ENCODE data around the gene TLE6. TPM values are rescaled to one million over a fixed set of nuclear protein-coding genes. Genes with fewer than 3 reads are reported as not detected.

TLE6 gene
- total RNA-seq, 1 donor from 2014 or later: 4.2 TPM

- TF ChIP-seq CTCF (IDR thresholded peaks at IDR 0.05): no peak
- Histone ChIP-seq H3K4me3 (peak within 1 kb of the TSS; percentile 64), H3K36me3 (no peaks in the 10 kb centered on the region), H3K9me3 (no peaks in the 10 kb centered on the region), H3K27me3 (ENCODE audit: low read depth) (peaks cover 4% of the 10 kb centered on the region), H3K27ac (peak within 1 kb of the TSS; percentile 56), H3K4me1 (peaks cover 14% of the 10 kb centered on the region)
- peak in 1 of 2 donors; percentile 14 for ATAC-seq
- DNase-seq: no peak
- intact Hi-C loops (cut with DNase I): no loop called here
These were observed 51.9 kb downstream of the TLE6 start, which contains the start of gene TLE2 for GRCh38 chr19:3029065-3029923. TLE2 (minus strand) TSS chr19:3029280; CDS start chr19:3028904, 376 bp downstream.

- TF ChIP-seq CTCF (IDR thresholded peaks at IDR 0.05): no peak
- H3K4me3 ChIP-seq: no peak overlapping the region
- H3K27ac ChIP-seq: no peak overlapping the region
- peaks cover 24% of the 10 kb centered on the region for H3K4me1 ChIP-seq
- ATAC-seq (no peak), DNase-seq (no peak)
- H3K27me3 ChIP-seq (ENCODE audit: low read depth): peaks cover 4% of the 10 kb centered on the region
- no peaks in the 10 kb centered on the region for H3K36me3 ChIP-seq
- intact Hi-C loops (cut with DNase I): no loop called here
- H3K9me3 ChIP-seq: no peaks in the 10 kb centered on the region
These were observed 54.2 kb downstream of the TLE6 start for GRCh38 chr19:3031607-3031867.

GRCh38 chr19:3033595-3034405, 56.4 kb downstream of the TLE6 start:
- H3K36me3 ChIP-seq: no peaks in the 10 kb centered on the region
- no peak overlapping the region for H3K27ac ChIP-seq
- H3K4me3 ChIP-seq: no peak overlapping the region
- peaks cover 24% of the 10 kb centered on the region for H3K4me1 ChIP-seq
- DNase-seq (no peak), ATAC-seq (no peak)
- no peaks in the 10 kb centered on the region for H3K27me3 ChIP-seq (ENCODE audit: low read depth)
- H3K9me3 ChIP-seq: no peaks in the 10 kb centered on the region
- TF ChIP-seq CTCF (IDR thresholded peaks at IDR 0.05): no peak
- intact Hi-C loops (cut with DNase I): no loop called here

- Histone ChIP-seq H3K4me3 (no peak overlapping the region), H3K36me3 (no peaks in the 10 kb centered on the region), H3K27me3 (ENCODE audit: low read depth) (no peaks in the 10 kb centered on the region), H3K4me1 (peaks cover 24% of the 10 kb centered on the region), H3K27ac (peak overlapping the region; percentile 90), H3K9me3 (no peaks in the 10 kb centered on the region)
- TF ChIP-seq CTCF (IDR thresholded peaks at IDR 0.05): no peak
- intact Hi-C loops (cut with DNase I): no loop called here
- ATAC-seq (no peak), DNase-seq (no peak)
These were observed 57.0 kb downstream of the TLE6 start for GRCh38 chr19:3034406-3034655.

GRCh38 chr19:3034656-3035541, 57.5 kb downstream of the TLE6 start:
- peak; percentile 60 for DNase-seq
- TF ChIP-seq CTCF (IDR thresholded peaks at IDR 0.05): no peak
- Histone ChIP-seq H3K4me1 (peaks cover 19% of the 10 kb centered on the region), H3K27me3 (ENCODE audit: low read depth) (no peaks in the 10 kb centered on the region), H3K9me3 (no peaks in the 10 kb centered on the region), H3K27ac (peak overlapping the region; percentile 90), H3K36me3 (no peaks in the 10 kb centered on the region), H3K4me3 (peak overlapping the region; percentile 67)
- intact Hi-C loops (cut with DNase I): no loop called here
- ATAC-seq: peak; percentile 4 to 9

All from lower lobe of right lung (tissue), 2 donors.